ENCODE measurements around the gene HERPUD1.

DNA sequence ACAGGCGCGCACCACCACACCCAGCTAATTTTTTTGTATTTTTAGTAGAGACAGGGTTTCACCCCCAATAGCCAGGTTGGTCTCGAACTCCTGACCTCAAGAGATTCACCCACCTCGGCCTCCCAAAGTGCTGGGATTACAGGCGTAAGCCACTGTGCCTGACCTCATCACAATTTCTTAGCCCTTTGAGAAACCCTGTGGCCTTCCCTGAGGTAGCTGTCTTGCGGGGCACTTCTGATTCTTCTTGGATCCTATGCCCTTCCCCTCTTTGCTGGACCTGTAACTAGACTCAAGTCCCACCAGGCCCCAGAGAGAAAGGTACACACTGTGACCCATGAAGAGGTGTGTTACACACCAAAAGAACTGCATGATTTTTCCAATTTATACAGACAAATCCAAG is 16.3 kb downstream of the HERPUD1 start:
- TF ChIP-seq POLR2AphosphoS5 (IDR thresholded peaks at IDR 0.05; ENCODE audit: borderline replicate concordance, low read depth, low read length) (no peak), EZH2 (IDR thresholded peaks at IDR 0.05) (no peak), FOXP2 (optimal IDR thresholded peaks at IDR 0.05; ENCODE audit: control extremely low read depth, extremely low read length, insufficient read depth) (no peak)

Measured in SK-N-MC (cell line).